Pulmonary artery endothelial cell (primary cell): Measurements from ENCODE around the gene SUFU. TPM values are rescaled to one million over a fixed set of nuclear protein-coding genes. Genes with fewer than 3 reads are reported as not detected.
"Not testable (repeated sequence)": the region's sequence is repeated elsewhere in the genome, so short reads cannot be mapped to it uniquely, and the experiment has no call there.

ENCODE experiments used
- DNase-seq: peaks from one replicate; pipeline ENCODE4 v3.0.0-alpha.2; 2011; ENCODE audit warnings: low read depth, low spot score
- total RNA-seq: library from RNA; depleted of rRNA; stranded (reverse); fragments of >200 nt; gene quantifications from 2 replicates; pipeline ENCODE4 v1.2.3, GENCODE V29; 2014

The SUFU gene
- total RNA-seq: 2.8 and 2.9 TPM in 2 replicates

DNA sequence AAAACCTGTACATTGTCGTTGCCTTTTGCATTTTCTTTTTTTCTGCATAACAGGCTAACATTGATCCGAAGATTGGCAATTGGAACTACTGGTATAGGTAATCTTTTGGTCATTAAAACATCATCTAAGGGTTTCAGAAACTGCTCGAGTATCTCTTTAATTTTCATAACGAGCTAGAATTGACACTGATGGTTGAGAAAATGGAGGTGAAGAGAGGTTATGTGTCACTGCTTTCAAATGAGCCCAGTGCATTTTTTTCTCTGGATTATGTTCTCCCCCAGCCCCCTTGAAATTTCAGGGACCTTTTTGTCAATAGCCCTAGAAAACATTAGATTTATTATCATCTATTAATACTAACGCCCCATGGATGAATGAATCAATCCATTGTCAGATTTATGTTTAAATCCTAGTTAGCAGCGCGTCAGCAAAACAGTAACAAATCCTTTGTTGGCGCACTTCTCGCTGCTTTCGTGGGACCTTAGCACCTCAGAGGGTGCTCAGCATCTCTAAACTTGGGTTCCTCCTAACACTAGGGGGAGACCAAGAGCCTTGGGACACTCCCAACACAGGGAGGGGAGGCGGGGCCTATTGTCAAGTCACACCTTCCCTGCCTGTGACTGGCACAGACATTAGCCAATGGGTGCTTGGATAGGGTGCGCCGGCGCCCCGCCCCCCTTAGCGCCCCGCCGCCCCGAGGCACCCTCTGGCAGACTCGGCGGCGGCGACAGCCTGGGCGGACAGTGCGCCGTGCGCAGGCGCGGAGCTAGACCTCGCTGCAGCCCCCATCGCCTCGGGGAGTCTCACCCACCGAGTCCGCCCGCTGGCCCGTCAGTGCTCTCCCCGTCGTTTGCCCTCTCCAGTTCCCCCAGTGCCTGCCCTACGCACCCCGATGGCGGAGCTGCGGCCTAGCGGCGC is at the start of gene SUFU:
TSS of gene SUFU (plus strand) at position 709 of the 915 bp plus-strand sequence. CDS start at position 890, 181 bp downstream.
- DNase-seq: peak; percentile 96

GRCh38 chr10:102454662-102455487 is 48.9 kb upstream of the SUFU start:
- DNase-seq: not testable (repeated sequence)

DNA sequence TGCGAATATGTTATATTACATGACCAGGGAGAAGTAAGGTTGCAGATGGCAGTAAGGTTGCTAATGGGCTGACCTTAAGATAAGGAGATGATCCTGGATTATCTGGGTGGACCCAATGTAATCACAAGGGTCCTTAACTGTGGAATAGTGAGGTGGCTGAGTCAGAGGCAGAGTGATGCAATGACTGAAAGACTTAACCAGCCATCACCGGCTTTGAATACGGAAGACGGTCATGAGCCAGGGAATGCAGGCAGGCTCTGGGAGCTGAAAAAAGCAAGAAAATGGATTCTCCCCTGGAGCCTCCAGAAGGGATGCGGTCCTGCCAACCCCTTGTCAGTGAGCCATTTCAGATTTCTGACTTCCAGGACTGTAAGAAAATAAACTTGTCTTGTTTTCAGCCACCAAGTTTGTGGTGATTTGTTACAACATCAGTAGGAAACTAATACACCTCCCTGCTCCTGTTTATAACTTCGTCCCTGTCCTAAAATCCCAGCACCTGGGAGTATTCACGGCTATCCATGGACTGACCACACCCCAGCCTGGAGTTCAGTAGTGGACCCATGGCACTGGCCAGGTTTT is 47.8 kb upstream of the SUFU start:
- no peak for DNase-seq

DNA sequence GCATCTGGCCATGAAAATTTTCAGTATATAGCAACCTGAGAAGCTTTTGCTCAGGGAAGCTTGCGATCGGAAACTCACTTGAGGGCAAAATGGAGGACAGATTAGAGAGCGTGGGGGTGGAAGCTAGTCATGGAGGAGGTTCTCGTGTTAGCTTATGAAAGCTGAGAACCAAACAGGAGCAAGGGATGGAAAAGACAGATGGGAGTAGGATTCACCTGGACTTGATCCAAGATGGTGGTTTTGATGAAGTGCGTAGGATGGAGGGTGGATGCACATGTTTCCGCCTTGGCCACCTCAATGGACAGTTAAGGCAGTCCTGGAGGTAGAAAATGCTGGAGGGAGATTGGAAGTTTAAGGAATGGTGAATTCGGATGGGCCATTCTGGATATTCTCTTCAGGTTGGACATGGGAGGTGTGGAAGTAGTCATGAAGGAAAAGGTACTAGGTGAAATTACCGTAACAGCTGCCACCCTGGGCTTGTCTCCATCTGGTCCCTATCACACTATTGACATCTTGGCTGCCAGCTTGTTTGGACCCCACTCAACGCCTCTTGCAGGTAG is 46.1 kb upstream of the SUFU start:
- DNase-seq: no peak

GRCh38 chr10:102458656-102459055 is 45.1 kb upstream of the SUFU start:
- no peak for DNase-seq

DNA sequence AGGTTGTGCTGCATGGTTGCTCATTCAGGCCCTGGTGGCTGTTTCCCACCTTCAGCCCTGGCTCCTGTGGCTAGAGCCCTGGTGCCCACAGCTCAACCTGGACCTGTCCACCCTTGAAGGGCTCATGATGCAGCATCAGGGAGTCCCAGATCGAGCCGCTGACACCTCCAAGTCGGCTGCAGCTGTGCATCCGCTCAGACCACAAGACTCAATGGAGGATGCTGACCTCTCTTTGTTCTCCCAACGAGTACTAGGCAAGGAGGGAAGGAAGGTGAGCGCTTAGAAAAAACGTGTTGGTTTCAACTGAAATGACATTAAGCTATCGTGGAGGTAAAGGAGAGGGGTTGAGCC is 43.0 kb upstream of the SUFU start:
- no peak for DNase-seq

DNA sequence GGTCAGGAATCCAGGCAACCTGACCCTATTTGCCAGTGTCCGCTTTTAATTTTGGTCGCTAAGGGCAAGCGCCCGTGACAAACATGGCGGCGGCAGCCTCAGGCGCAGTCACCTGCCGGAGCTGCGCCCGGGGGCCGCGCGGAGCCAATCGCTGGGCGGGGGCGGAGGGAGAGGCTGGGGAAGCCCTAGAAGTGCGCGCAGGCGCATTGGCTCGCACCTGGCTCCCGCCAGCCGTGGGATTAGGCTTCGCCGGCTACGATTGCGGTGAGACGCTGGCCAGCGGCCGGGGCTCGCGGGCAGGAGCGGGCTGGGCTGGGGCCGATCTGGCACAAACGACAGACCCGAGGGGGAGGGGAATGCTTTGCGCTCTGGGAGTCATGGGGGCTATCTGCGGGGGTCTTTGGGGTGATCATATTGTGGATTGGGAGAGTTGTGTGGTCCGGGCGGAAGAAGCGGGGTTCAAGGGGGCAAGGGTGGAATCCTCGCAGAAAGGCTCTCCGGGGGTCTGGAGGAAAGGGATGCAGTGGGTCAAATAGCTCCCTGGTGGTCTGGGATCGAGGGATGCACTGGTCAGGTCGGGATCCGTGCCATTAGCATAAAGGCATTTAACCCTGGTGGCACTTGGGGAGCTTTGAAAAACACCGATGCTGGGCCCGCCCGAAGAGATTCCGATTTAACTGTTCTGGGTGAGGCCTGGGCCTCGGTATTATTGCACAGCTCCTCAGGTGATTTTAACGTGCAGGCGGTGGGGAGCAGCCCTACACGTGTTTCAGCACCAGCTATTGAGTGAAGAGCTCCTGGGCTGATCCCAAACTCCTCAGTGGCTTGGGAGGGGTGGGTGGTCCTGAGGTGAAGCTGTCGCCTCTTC is 42.4 kb upstream of the SUFU start:
- no peak for DNase-seq

- no peak for DNase-seq
These were observed 41.2 kb upstream of the SUFU start for GRCh38 chr10:102462512-102463054.

DNA sequence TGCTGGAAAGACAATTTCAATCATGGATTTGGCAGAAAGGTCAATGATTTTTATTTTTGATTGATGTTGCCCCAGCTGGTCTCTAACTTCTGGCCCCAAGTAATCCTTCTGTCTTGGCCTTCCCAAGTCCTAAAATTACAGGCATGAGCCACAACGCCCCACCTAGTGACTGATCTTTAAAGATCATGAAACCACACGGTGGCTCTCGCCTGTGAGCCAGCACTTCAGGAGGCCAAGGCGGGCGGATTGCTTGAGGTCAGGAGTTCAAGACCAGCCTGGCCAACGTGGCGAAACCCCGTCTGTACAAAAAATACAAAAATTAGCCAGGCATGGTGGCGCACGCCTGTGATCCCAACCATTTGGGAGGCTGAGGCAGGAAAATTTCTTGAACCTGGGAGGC is 39.8 kb upstream of the SUFU start:
- no peak for DNase-seq

DNA sequence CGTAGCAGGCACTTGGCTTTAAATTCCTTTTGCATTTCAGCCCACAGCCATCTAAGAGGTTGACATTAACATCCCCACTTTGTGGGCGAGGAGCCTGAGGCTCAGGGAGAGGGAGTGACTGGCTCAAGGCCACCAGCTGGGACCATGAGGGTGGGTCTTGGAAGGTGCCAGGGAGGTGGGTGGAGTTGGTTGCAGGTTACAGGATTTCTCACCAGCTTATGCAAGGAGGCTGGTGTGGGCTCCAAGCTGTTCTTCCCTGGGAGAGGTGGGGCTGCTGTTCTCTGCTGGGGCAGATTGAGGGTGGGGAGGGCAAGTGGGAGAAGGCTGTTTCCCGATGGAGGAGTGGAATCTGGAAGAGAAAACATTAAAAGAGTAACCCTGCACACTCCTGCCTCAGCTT is 38.3 kb upstream of the SUFU start:
- DNase-seq: no peak

DNA sequence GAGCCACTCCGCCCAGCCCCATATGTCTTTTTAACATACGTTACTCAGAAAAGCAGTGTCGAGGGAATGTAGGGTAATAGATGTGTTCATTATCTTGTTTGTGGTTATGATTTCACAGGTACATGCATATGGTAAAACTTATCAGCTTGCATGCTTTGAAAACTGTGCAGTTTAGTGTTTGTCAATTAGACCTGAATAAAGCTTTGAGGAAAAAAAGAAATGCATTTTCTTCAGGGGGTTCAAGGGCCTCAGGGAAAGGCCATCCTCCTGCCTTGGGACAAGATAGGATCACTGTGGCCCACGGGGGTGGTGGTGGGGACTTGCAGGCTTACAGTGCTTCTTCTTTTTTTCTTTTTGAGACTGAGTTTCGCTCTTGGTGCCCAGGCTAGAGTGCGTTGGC is 36.5 kb upstream of the SUFU start:
- DNase-seq: no peak

DNA sequence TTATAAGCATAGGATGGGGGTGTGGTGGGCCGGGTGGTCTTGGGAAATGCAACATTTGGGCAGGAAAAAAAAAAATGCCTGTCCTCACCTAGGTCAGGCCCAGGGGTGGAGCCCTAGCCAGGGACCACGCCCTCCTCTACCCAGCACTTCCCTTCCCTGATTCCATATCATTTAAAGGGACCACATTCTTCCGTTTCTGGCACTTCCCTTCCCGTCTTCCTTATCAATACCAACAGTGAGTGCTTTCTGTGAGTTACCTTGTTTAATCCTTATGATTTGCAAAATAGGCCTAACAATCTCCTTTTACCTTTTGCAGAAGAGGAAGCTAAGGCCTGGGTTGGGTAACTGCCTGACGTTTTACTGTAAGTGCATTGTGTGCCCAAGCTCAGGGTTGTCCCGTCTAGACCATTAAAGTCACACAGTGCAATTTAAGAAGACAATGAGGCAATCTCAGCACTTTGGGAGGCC is 35.8 kb upstream of the SUFU start:
- no peak for DNase-seq

- no peak for DNase-seq
These were observed 35.1 kb upstream of the SUFU start for GRCh38 chr10:102468683-102469082.

DNA sequence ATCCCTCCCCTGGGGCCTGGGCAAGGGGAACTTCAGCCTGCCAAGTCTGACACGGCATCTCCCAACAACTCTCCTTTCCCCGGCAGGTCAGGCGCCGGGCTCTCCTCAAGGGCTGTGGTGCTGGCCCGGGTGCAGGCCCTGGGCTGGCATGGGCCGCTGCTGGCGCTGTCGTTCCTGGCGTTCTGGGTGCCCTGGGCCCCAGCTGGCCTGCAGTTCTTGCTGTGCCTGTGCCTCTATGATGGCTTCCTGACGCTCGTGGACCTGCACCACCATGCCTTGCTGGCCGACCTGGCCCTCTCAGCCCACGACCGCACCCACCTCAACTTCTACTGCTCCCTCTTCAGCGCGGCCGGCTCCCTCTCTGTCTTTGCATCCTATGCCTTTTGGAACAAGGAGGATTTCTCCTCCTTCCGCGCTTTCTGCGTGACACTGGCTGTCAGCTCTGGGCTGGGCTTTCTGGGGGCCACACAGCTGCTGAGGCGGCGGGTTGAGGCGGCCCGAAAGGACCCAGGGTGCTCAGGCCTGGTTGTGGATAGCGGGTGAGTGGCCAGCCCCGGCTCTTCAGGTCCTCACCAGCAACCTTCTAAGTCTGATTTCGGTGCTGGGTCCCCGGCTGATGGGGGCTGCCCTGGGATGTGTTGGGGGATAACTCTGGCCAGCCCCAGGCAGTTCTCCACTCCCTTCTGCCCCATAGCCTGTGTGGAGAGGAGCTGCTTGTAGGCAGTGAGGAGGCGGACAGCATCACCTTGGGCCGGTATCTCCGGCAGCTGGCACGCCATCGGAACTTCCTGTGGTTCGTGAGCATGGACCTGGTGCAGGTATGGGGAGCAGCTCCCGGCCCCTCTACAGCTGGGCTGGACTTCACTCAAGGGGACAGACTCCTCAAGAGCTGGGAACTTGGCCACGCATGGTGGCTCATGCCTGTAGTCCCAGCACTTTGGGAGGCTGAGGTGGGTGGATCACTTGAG is 32.9 kb upstream of the SUFU start:
- DNase-seq: no peak

GRCh38 chr10:102473445-102474331 is 30.1 kb upstream of the SUFU start:
- DNase-seq: no peak

- DNase-seq: no peak
These were observed 28.2 kb upstream of the SUFU start for GRCh38 chr10:102475451-102476040.

DNA sequence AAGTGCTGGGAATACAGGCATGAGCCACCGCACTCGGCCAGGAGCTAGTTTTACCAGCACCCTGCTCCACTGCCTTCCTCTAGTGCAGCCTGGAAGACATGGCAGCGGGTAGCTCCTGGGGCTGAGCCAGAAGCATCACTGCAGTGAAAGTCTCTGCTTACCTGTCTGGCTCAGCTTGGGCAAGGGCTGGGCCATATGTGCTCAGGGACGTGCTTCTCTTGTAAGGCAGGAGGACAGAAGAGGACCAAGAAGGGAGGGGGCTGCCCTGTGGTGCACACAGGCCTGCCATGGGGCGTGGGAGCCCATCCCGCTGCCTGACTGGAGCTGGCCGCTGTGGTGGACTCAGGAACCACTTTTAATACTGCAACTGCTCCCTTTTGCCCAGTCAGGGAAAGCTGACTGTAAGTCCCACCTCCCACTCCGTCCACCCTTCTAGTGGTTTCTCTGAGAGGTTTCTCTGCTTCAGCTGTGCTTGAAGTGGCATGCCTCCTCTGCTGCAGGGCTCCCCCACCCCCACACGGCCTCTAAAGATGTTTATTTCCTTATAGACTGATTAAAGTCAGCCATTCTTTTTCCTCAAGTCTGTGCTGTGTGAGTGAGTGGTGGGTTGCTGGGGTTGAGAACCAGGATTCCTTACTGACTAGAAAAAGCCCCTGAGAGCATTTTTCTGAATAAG is 27.2 kb upstream of the SUFU start:
- DNase-seq: no peak
